Calu3 (cell line): ENCODE results near the gene SPACA7. TPM values are rescaled to one million over a fixed set of nuclear protein-coding genes. Genes with fewer than 3 reads are reported as not detected.

ENCODE experiments used
- BruUV-seq: library from RNA; stranded (reverse); fragments of 400-500 nt; replicated peaks from 2 replicates; lab custom pipeline; 2021; lab: Mats Ljungman, UMichigan
- CTCF ChIA-PET: fragments of 300-600 bp; sonication (Branson Sonifier 250); formaldehyde crosslinking; loops from one replicate; lab custom pipeline; 2022; ENCODE audit warnings: antibody characterized with exemption; lab: Charles Lee
- DNase-seq: peaks from one replicate; pipeline ENCODE4 v3.0.0; 2022
- H3K27ac Mint-ChIP-seq: one replicate; pipeline ENCODE4 v1.8.0; 2022; ENCODE audit warnings: mixed read lengths; ENCODE audit not compliant: unreplicated experiment
- H3K27me3 Mint-ChIP-seq: one replicate; pipeline ENCODE4 v1.8.0; 2022; ENCODE audit warnings: mixed read lengths; ENCODE audit not compliant: unreplicated experiment
- H3K36me3 Mint-ChIP-seq: one replicate; pipeline ENCODE4 v1.8.0; 2022; ENCODE audit warnings: mild to moderate bottlenecking, moderate library complexity, mixed read lengths; ENCODE audit not compliant: insufficient read depth, unreplicated experiment
- H3K4me1 Mint-ChIP-seq: one replicate; pipeline ENCODE4 v1.8.0; 2022; ENCODE audit warnings: mild to moderate bottlenecking, low read depth, mixed read lengths; ENCODE audit not compliant: unreplicated experiment
- H3K4me3 Mint-ChIP-seq: one replicate; pipeline ENCODE4 v1.8.0; 2022; ENCODE audit warnings: mild to moderate bottlenecking, low read depth, moderate library complexity, mixed read lengths; ENCODE audit not compliant: unreplicated experiment
- H3K9me3 Mint-ChIP-seq: one replicate; pipeline ENCODE4 v1.8.0; 2022; ENCODE audit warnings: low read depth, mixed read lengths; ENCODE audit not compliant: unreplicated experiment
- CTCF ChIP-seq: fragments of 200-600 bp; IDR thresholded peaks from one replicate; pipeline ENCODE4 v1.8.0; 2022; ENCODE audit warnings: antibody characterized with exemption; ENCODE audit not compliant: unreplicated experiment
- intact Hi-C: fragments of 100-400 bp; cut with micrococcal nuclease; formaldehyde crosslinking; loops from one replicate; pipeline ENCODE4 v1.10.0; 2022; ENCODE audit not compliant: unreplicated experiment
- total RNA-seq: library from RNA; stranded (reverse); gene quantifications from 2 replicates; pipeline ENCODE4 v1.2.3, GENCODE V29; 2022

The SPACA7 gene
- total RNA-seq, 1 experiment from 2014 or later, result not detected

GRCh38 chr13:112457485-112457884 lies 81.3 kb downstream of the SPACA7 start:
- intact Hi-C loops, result no loop called here
- no peak for TF ChIP-seq CTCF
- H3K4me1 Mint-ChIP-seq, result no peaks in the 10 kb centered on the region
- DNase-seq, result no peak
- CTCF ChIA-PET, result no interaction called here
- no TSS peak for BruUV-seq
- H3K36me3 Mint-ChIP-seq, result no peaks in the 10 kb centered on the region
- H3K4me3 Mint-ChIP-seq, result no peak overlapping the region
- H3K27me3 Mint-ChIP-seq, result no peaks in the 10 kb centered on the region
- no peak overlapping the region for H3K27ac Mint-ChIP-seq
- no peaks in the 10 kb centered on the region for H3K9me3 Mint-ChIP-seq

- TF ChIP-seq CTCF, result no peak
- intact Hi-C loops, result no loop called here
- CTCF ChIA-PET, result no interaction called here
These were observed 86.3 kb downstream of the SPACA7 start for GRCh38 chr13:112462408-112462807.

GRCh38 chr13:112464720-112465119 lies 88.6 kb downstream of the SPACA7 start:
- CTCF ChIA-PET, result no interaction called here
- no peaks in the 10 kb centered on the region for H3K36me3 Mint-ChIP-seq
- no peak overlapping the region for H3K27ac Mint-ChIP-seq
- no peaks in the 10 kb centered on the region for H3K9me3 Mint-ChIP-seq
- H3K4me1 Mint-ChIP-seq, result no peaks in the 10 kb centered on the region
- H3K27me3 Mint-ChIP-seq, result no peaks in the 10 kb centered on the region
- no peak for DNase-seq
- no peak for TF ChIP-seq CTCF
- no TSS peak for BruUV-seq
- intact Hi-C loops, result no loop called here
- H3K4me3 Mint-ChIP-seq, result no peak overlapping the region

More at GRCh38 chr13:112462408-112462807, 86.3 kb downstream of the SPACA7 start:
- no peaks in the 10 kb centered on the region for H3K36me3 Mint-ChIP-seq
- H3K9me3 Mint-ChIP-seq, result no peaks in the 10 kb centered on the region
- H3K27ac Mint-ChIP-seq, result no peak overlapping the region
- H3K27me3 Mint-ChIP-seq, result no peaks in the 10 kb centered on the region
- no TSS peak for BruUV-seq
- H3K4me3 Mint-ChIP-seq, result no peak overlapping the region
- H3K4me1 Mint-ChIP-seq, result no peaks in the 10 kb centered on the region
- no peak for DNase-seq

- Mint-ChIP-seq H3K27ac (no peak overlapping the region), H3K9me3 (no peaks in the 10 kb centered on the region), H3K4me3 (no peak overlapping the region), H3K36me3 (no peaks in the 10 kb centered on the region), H3K27me3 (no peaks in the 10 kb centered on the region), H3K4me1 (no peaks in the 10 kb centered on the region)
- CTCF ChIA-PET, result no interaction called here
- DNase-seq, result no peak
- intact Hi-C loops, result no loop called here
- no peak for TF ChIP-seq CTCF
- BruUV-seq, result no TSS peak
These were observed 89.3 kb downstream of the SPACA7 start for GRCh38 chr13:112465251-112466131.
